ENCODE data around the gene NT5C1A.

Gene NT5C1A

GRCh38 chr1:39623053-39623452 is 48.9 kb downstream of the NT5C1A start:
- no peaks in the 10 kb centered on the region for H3K9me3 ChIP-seq (ENCODE audit: insufficient read depth, low read length)
- no peak overlapping the region for H3K4me3 ChIP-seq (ENCODE audit: low read length)
- H3K27me3 ChIP-seq (ENCODE audit: low read depth, low read length), result no peaks in the 10 kb centered on the region
- TF ChIP-seq CTCF (IDR thresholded peaks at IDR 0.05; ENCODE audit: low read depth, low read length) (no peak), EZH2phosphoT487 (IDR thresholded peaks at IDR 0.05; ENCODE audit: low read depth) (no peak)
- no peak overlapping the region for H3K4me2 ChIP-seq (ENCODE audit: low read length)
- no peaks in the 10 kb centered on the region for H4K20me1 ChIP-seq (ENCODE audit: insufficient read depth, low read length)
- H3K4me1 ChIP-seq (ENCODE audit: low read length), result no peaks in the 10 kb centered on the region
- H3K9ac ChIP-seq (ENCODE audit: low read length), result no peak overlapping the region
- H3K27ac ChIP-seq (ENCODE audit: low read length), result no peak overlapping the region
- no peak overlapping the region for H2AFZ ChIP-seq (ENCODE audit: low read depth, low read length)
- H3K36me3 ChIP-seq (replicated peaks; ENCODE audit: low read depth, low read length), result no peaks in the 10 kb centered on the region
- H3K79me2 ChIP-seq (ENCODE audit: low read length), result no peaks in the 10 kb centered on the region

- Histone ChIP-seq H3K9ac (ENCODE audit: low read length) (no peak overlapping the region), H3K79me2 (ENCODE audit: low read length) (no peaks in the 10 kb centered on the region), H3K27ac (ENCODE audit: low read length) (no peak overlapping the region), H3K36me3 (replicated peaks; ENCODE audit: low read depth, low read length) (no peaks in the 10 kb centered on the region), H3K9me3 (ENCODE audit: insufficient read depth, low read length) (no peaks in the 10 kb centered on the region), H2AFZ (ENCODE audit: low read depth, low read length) (no peak overlapping the region), H3K27me3 (ENCODE audit: low read depth, low read length) (no peaks in the 10 kb centered on the region), H3K4me3 (ENCODE audit: low read length) (no peak overlapping the region), H3K4me1 (ENCODE audit: low read length) (no peaks in the 10 kb centered on the region), H4K20me1 (ENCODE audit: insufficient read depth, low read length) (no peaks in the 10 kb centered on the region), H3K4me2 (ENCODE audit: low read length) (no peak overlapping the region)
- no peak for TF ChIP-seq EZH2phosphoT487 (IDR thresholded peaks at IDR 0.05; ENCODE audit: low read depth)
- TF ChIP-seq CTCF (IDR thresholded peaks at IDR 0.05; ENCODE audit: low read depth, low read length), result no peak
Observed at GRCh38 chr1:39622427-39622826, 49.5 kb downstream of the NT5C1A start.

GRCh38 chr1:39620659-39621165 is 51.2 kb downstream of the NT5C1A start:
- H3K9ac ChIP-seq (ENCODE audit: low read length), result no peak overlapping the region
- no peak for TF ChIP-seq EZH2phosphoT487 (IDR thresholded peaks at IDR 0.05; ENCODE audit: low read depth)
- no peak for TF ChIP-seq CTCF (IDR thresholded peaks at IDR 0.05; ENCODE audit: low read depth, low read length)
- no peaks in the 10 kb centered on the region for H3K4me1 ChIP-seq (ENCODE audit: low read length)
- no peak overlapping the region for H3K4me2 ChIP-seq (ENCODE audit: low read length)
- H2AFZ ChIP-seq (ENCODE audit: low read depth, low read length), result no peak overlapping the region
- H3K36me3 ChIP-seq (replicated peaks; ENCODE audit: low read depth, low read length), result no peaks in the 10 kb centered on the region
- H4K20me1 ChIP-seq (ENCODE audit: insufficient read depth, low read length), result no peaks in the 10 kb centered on the region
- H3K4me3 ChIP-seq (ENCODE audit: low read length), result no peak overlapping the region
- H3K79me2 ChIP-seq (ENCODE audit: low read length), result no peaks in the 10 kb centered on the region
- H3K27me3 ChIP-seq (ENCODE audit: low read depth, low read length), result no peaks in the 10 kb centered on the region
- H3K9me3 ChIP-seq (ENCODE audit: insufficient read depth, low read length), result no peaks in the 10 kb centered on the region
- no peak overlapping the region for H3K27ac ChIP-seq (ENCODE audit: low read length)

- Histone ChIP-seq H3K9me3 (ENCODE audit: insufficient read depth, low read length) (no peaks in the 10 kb centered on the region), H3K27me3 (ENCODE audit: low read depth, low read length) (no peaks in the 10 kb centered on the region), H3K4me2 (ENCODE audit: low read length) (no peak overlapping the region), H3K79me2 (ENCODE audit: low read length) (no peaks in the 10 kb centered on the region), H3K4me3 (ENCODE audit: low read length) (no peak overlapping the region), H3K9ac (ENCODE audit: low read length) (no peak overlapping the region), H4K20me1 (ENCODE audit: insufficient read depth, low read length) (no peaks in the 10 kb centered on the region), H2AFZ (ENCODE audit: low read depth, low read length) (no peak overlapping the region), H3K4me1 (ENCODE audit: low read length) (no peaks in the 10 kb centered on the region), H3K27ac (ENCODE audit: low read length) (no peak overlapping the region), H3K36me3 (replicated peaks; ENCODE audit: low read depth, low read length) (no peaks in the 10 kb centered on the region)
- no peak for TF ChIP-seq EZH2phosphoT487 (IDR thresholded peaks at IDR 0.05; ENCODE audit: low read depth)
- TF ChIP-seq CTCF (IDR thresholded peaks at IDR 0.05; ENCODE audit: low read depth, low read length), result no peak
Observed at GRCh38 chr1:39617488-39618049, 54.3 kb downstream of the NT5C1A start.
